AG09309 (cell line): ENCODE results near the gene MDK.

Experiments
- DNase-seq: peaks from one replicate; pipeline ENCODE4 v3.0.0-alpha.2; 2010; ENCODE audit warnings: low read depth
- H3K4me3 ChIP-seq: 2 replicates; pipeline ENCODE4 v1.5.1; 2011; ENCODE audit warnings: mild to moderate bottlenecking, low read depth, low read length, moderate library complexity; ENCODE audit not compliant: control insufficient read depth
- CTCF ChIP-seq: IDR thresholded peaks from 2 replicates; pipeline ENCODE4 v1.5.1; 2011; ENCODE audit warnings: mild to moderate bottlenecking, low read depth, low read length, inconsistent platforms; ENCODE audit not compliant: insufficient read depth, control insufficient read depth; ENCODE audit errors: missing control alignments

The MDK gene

GRCh38 chr11:46391578-46392420 is 10.3 kb downstream of the MDK start, which contains the start of gene CHRM4:
Gene CHRM4, minus strand, starts transcription at chr11:46391776. Its CDS starts 5,219 bp downstream, at chr11:46386557.
- peak within 1 kb of the TSS; percentile 37 for H3K4me3 ChIP-seq
- no peak for DNase-seq
- TF ChIP-seq CTCF, result peak; percentile 25

GRCh38 chr11:46392421-46393230 is 11.2 kb downstream of the MDK start:
- DNase-seq, result peak; percentile 17
- TF ChIP-seq CTCF, result no peak
- peak overlapping the region; percentile 37 for H3K4me3 ChIP-seq

- TF ChIP-seq CTCF, result no peak
- H3K4me3 ChIP-seq, result no peak overlapping the region
- DNase-seq, result no peak
Measured at GRCh38 chr11:46393231-46393616, 11.8 kb downstream of the MDK start.

- no peak for TF ChIP-seq CTCF
- DNase-seq, result no peak
- no peak overlapping the region for H3K4me3 ChIP-seq
Measured at GRCh38 chr11:46393759-46394158, 12.3 kb downstream of the MDK start.

GRCh38 chr11:46397526-46397925 is 16.1 kb downstream of the MDK start:
- TF ChIP-seq CTCF, result no peak
- no peak for DNase-seq
- no peak overlapping the region for H3K4me3 ChIP-seq

GRCh38 chr11:46402957-46403902 is 21.8 kb downstream of the MDK start:
- no peak for TF ChIP-seq CTCF

More at GRCh38 chr11:46402957-46403902, 21.8 kb downstream of the MDK start:
- no peak overlapping the region for H3K4me3 ChIP-seq
- DNase-seq, result no peak
